ENCODE data around the gene FOXK1.

The FOXK1 gene

GRCh38 chr7:4771737-4772136 lies 89.6 kb downstream of the FOXK1 start:
- no peaks in the 10 kb centered on the region for H3K27me3 Mint-ChIP-seq
- CTCF ChIA-PET: no interaction called here
- peaks cover 27% of the 10 kb centered on the region for H3K4me1 Mint-ChIP-seq
- no peaks in the 10 kb centered on the region for H3K9me3 Mint-ChIP-seq
- no peak overlapping the region for H3K27ac Mint-ChIP-seq
- DNase-seq: no peak
- H3K36me3 Mint-ChIP-seq: peaks cover 11% of the 10 kb centered on the region
- H3K4me3 Mint-ChIP-seq: no peak overlapping the region

DNA sequence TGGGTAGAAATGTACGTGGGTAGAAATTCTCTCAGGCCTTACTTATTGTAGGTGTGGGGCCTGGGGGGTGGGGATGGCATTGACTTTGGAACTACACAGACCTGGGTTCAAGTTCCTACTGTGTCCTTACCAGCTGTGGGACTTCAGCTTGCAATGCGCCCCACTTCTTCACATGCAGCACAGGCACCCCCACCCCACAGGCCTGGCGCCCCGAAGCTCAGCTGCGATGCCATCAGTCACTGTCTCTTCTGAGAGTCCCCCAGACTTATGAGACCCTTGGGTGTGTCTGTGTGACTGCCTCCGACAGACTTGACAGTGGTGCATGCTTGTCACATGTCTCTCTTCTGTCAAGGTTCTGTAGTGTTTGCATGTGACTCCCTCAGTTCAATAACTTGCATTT lies 90.2 kb downstream of the FOXK1 start:
- peaks cover 31% of the 10 kb centered on the region for H3K4me1 Mint-ChIP-seq
- no peaks in the 10 kb centered on the region for H3K9me3 Mint-ChIP-seq
- DNase-seq: no peak
- H3K27me3 Mint-ChIP-seq: no peaks in the 10 kb centered on the region
- no peak overlapping the region for H3K4me3 Mint-ChIP-seq
- CTCF ChIA-PET: interaction anchor here (0.6 kb wide), 1 partner anchor 17 kb away, joined by 3 read pairs; no protein-coding TSS in a partner anchor
- H3K36me3 Mint-ChIP-seq: peaks cover 13% of the 10 kb centered on the region
- H3K27ac Mint-ChIP-seq: no peak overlapping the region

GRCh38 chr7:4774007-4774406 lies 91.9 kb downstream of the FOXK1 start:
- Mint-ChIP-seq H3K4me1 (peaks cover 43% of the 10 kb centered on the region), H3K36me3 (peaks cover 24% of the 10 kb centered on the region), H3K27me3 (no peaks in the 10 kb centered on the region), H3K9me3 (no peaks in the 10 kb centered on the region), H3K4me3 (peak overlapping the region; percentile 100), H3K27ac (peak overlapping the region; percentile 99)
- DNase-seq: no peak
- CTCF ChIA-PET: no interaction called here

GRCh38 chr7:4774658-4775249 lies 92.7 kb downstream of the FOXK1 start:
- DNase-seq: no peak

GRCh38 chr7:4775250-4775847 lies 93.3 kb downstream of the FOXK1 start, which contains the start of gene AP5Z1:
TSS of gene AP5Z1 (plus strand) at chr7:4775623. CDS start at chr7:4775716, 93 bp downstream.
- Mint-ChIP-seq H3K4me1 (peaks cover 43% of the 10 kb centered on the region), H3K27me3 (no peaks in the 10 kb centered on the region), H3K9me3 (no peaks in the 10 kb centered on the region), H3K4me3 (peak within 1 kb of the TSS; percentile 100), H3K36me3 (peaks cover 29% of the 10 kb centered on the region), H3K27ac (peak within 1 kb of the TSS; percentile 99)
- DNase-seq: peak; percentile 97
- CTCF ChIA-PET: interaction anchor here (0.8 to 3.4 kb wide), 5 partner anchors 17 to 199 kb away, joined by 3 to 13 read pairs (median 3); no protein-coding TSS in a partner anchor

More at GRCh38 chr7:4774658-4775249, 92.7 kb downstream of the FOXK1 start:
- CTCF ChIA-PET: interaction anchor here (1.2 to 3.4 kb wide), 3 partner anchors 18 to 199 kb away, joined by 3 to 13 read pairs (median 3); no protein-coding TSS in a partner anchor
- Mint-ChIP-seq H3K36me3 (peaks cover 25% of the 10 kb centered on the region), H3K4me3 (peak overlapping the region; percentile 100), H3K9me3 (no peaks in the 10 kb centered on the region), H3K4me1 (peaks cover 43% of the 10 kb centered on the region), H3K27ac (peak overlapping the region; percentile 99), H3K27me3 (no peaks in the 10 kb centered on the region)

- peak overlapping the region; percentile 99 for H3K27ac Mint-ChIP-seq
Observed at GRCh38 chr7:4775848-4776623, 93.9 kb downstream of the FOXK1 start.

GRCh38 chr7:4779118-4779517 lies 97.0 kb downstream of the FOXK1 start:
- CTCF ChIA-PET: no interaction called here
- Mint-ChIP-seq H3K27me3 (no peaks in the 10 kb centered on the region), H3K36me3 (peaks cover 42% of the 10 kb centered on the region), H3K4me3 (no peak overlapping the region), H3K9me3 (no peaks in the 10 kb centered on the region), H3K27ac (no peak overlapping the region), H3K4me1 (peaks cover 38% of the 10 kb centered on the region)
- no peak for DNase-seq

More at GRCh38 chr7:4775848-4776623, 93.9 kb downstream of the FOXK1 start:
- H3K36me3 Mint-ChIP-seq: peaks cover 31% of the 10 kb centered on the region
- no peaks in the 10 kb centered on the region for H3K27me3 Mint-ChIP-seq
- DNase-seq: peak; percentile 71
- no peaks in the 10 kb centered on the region for H3K9me3 Mint-ChIP-seq
- H3K4me3 Mint-ChIP-seq: peak overlapping the region; percentile 100
- CTCF ChIA-PET: interaction anchor here (0.8 to 3.4 kb wide), 5 partner anchors 16 to 198 kb away, joined by 3 to 13 read pairs (median 3); no protein-coding TSS in a partner anchor
- peaks cover 43% of the 10 kb centered on the region for H3K4me1 Mint-ChIP-seq

DNA sequence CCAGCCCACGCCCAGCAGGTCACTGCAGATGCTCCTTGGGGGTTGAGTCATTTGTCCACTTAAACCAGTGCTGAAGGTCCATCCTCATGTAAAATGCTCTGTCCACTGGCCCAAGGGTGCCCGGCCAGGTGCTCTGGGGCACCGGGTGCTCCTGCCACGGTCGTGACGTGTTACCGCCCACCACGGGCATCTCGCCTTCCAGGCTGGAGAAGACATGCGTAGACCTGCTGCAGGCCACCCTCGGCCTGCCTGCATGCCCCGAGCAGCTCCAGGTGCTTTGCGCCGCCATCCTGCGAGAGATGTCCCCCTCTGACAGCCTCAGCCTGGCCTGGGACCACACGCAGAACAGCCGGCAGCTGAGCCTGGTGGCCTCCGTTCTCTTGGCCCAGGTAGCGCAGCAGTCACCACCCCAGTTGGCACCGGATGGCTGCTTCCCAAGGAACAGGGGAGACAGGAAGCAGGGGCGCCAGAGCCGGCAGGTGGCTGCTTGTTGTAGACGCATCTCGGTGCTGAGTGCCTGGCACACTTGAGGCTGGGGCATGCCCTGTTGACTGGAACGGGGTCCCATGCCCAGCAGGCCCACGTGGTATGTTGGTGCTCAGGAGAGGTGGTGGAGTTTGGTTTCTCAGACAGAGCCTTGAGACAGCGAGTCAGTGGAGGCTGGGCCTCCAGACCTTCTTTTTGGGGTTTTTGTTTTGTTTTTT lies 99.4 kb downstream of the FOXK1 start:
- no peaks in the 10 kb centered on the region for H3K9me3 Mint-ChIP-seq
- no peak overlapping the region for H3K27ac Mint-ChIP-seq
- DNase-seq: no peak
- peaks cover 39% of the 10 kb centered on the region for H3K36me3 Mint-ChIP-seq
- H3K4me3 Mint-ChIP-seq: no peak overlapping the region
- no peaks in the 10 kb centered on the region for H3K27me3 Mint-ChIP-seq
- peaks cover 18% of the 10 kb centered on the region for H3K4me1 Mint-ChIP-seq
- CTCF ChIA-PET: interaction anchor here (1.3 kb wide), 1 partner anchor 10 kb away, joined by 5 read pairs; no protein-coding TSS in a partner anchor

DNA sequence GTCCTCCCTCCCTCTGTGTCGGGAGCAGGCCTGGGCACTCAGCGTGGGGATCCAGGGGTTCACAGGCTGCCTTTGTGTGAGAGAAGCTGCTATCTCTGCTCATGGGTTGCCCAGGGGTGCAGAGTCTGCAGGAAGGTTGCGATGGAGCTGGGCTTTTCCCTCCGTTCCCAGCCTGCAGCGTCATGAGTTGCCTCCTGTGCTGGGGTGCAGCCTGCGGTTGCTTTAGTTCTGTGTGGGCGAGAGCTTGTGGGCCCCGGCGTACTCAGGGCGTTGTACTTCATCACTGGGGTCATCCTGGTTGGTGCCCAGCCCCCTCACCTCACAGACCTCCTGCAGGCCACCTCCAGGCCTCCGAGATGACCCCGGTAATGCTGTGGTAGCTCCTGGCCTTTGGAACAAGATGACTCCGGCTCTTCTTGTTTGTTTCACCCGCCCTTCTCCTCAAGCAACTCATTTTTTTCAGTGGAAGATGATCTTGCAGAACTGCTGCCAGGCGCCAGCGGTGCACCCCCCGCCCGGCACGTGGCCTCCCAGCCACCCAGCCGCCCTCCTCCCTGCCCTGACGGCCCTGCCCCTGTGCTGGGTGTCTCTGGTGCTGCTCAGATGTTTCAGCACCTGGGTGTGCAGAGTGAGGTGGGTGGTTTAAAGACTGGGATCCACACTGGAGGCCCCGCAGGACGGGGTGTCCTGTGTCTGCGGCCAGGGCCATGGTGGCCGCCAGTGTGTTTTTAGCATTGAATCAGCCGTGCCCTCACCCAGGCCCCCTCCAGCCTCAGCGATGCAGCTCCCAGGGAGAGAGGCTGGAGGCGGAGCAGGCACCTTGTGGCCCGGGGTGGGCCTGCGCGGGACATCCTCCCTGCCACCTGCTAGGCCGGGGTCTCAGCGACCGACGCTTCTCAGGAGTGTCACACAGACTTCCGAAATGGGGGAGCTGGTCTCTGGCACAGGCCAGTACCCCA lies 100.5 kb downstream of the FOXK1 start:
- Mint-ChIP-seq H3K4me3 (no peak overlapping the region), H3K36me3 (peaks cover 33% of the 10 kb centered on the region), H3K9me3 (no peaks in the 10 kb centered on the region), H3K27me3 (no peaks in the 10 kb centered on the region), H3K4me1 (peaks cover 9% of the 10 kb centered on the region), H3K27ac (no peak overlapping the region)
- DNase-seq: no peak
- CTCF ChIA-PET: interaction anchor here (1.3 kb wide), 1 partner anchor 9 kb away, joined by 5 read pairs; no protein-coding TSS in a partner anchor

DNA sequence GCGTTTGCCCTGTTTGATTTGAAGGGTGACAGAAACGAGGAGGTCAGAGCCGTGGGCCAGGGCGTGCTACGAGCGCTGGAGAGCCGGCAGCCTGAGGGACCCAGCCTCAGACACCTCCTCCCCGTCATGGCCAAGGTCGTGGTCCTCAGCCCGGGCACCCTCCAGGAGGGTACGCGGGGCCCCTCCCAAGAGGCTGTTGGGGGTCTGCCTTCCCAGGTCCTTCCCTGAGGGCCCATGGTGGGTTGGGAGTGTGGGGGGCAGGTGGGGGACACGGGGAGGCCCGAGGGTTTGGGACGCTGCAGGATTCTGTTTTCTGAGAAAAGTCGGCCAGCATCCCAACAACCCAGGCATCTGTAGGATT lies 101.2 kb downstream of the FOXK1 start:
- Mint-ChIP-seq H3K4me3 (no peak overlapping the region), H3K4me1 (peaks cover 3% of the 10 kb centered on the region), H3K27me3 (no peaks in the 10 kb centered on the region)

DNA sequence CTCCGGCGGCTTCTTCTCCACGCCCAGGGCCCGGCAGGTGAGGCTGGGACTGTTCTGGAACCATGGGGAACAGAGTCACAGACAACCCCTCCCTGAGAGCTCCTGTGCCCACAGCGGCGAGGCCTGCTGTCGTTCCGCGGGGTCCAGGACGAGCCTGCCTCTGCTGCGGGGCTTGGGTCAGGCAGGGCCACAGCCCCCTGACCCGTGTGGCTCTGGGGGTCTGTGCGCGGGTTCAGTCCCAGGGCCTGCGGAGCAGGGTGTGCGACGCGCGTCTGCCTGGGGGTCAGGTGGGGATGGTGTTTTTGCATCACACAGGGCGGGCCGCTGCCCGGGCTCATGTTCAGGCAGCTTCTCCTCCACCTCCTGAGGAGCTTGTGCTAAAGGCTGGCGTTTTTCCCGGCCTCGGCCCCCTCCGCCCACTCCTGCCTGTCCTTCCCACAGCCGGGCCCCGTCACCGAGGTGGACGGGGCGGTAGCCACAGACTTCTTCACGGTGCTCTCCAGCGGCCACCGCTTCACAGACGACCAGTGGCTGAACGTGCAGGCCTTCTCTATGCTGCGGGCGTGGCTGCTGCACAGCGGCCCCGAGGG lies 101.8 kb downstream of the FOXK1 start:
- DNase-seq: no peak
- H3K36me3 Mint-ChIP-seq: peaks cover 25% of the 10 kb centered on the region
- CTCF ChIA-PET: interaction anchor here (1.6 kb wide), 1 partner anchor 14 kb away, joined by 3 read pairs; no protein-coding TSS in a partner anchor
- H3K4me3 Mint-ChIP-seq: no peak overlapping the region
- no peaks in the 10 kb centered on the region for H3K9me3 Mint-ChIP-seq
- no peaks in the 10 kb centered on the region for H3K27me3 Mint-ChIP-seq
- H3K4me1 Mint-ChIP-seq: no peaks in the 10 kb centered on the region
- H3K27ac Mint-ChIP-seq: no peak overlapping the region

More for the DNA sequence above, 101.2 kb downstream of the FOXK1 start:
- Mint-ChIP-seq H3K27ac (no peak overlapping the region), H3K36me3 (peaks cover 26% of the 10 kb centered on the region), H3K9me3 (no peaks in the 10 kb centered on the region)
- DNase-seq: no peak
- CTCF ChIA-PET: no interaction called here

DNA sequence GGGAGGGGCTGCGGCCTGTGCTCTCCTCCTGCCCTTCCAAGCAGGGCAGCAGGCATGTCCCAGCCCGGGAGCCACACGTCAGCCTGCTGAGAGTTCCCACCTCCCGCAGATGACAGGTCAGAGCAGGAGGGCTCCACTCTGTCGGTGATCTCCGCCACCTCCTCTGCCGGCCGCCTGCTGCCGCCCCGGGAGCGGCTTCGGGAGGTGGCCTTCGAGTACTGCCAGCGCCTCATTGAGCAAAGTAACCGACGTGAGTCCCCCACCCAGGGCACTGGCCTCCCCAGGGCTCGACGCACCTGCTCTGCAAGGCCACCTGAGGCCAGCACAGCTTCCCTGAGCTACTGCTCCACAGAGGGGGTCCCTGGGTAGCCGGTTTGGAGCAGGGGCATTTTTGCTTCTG lies 102.7 kb downstream of the FOXK1 start:
- CTCF ChIA-PET: interaction anchor here (1.6 kb wide), 1 partner anchor 13 kb away, joined by 3 read pairs; no protein-coding TSS in a partner anchor
- peaks cover 24% of the 10 kb centered on the region for H3K36me3 Mint-ChIP-seq

More for the DNA sequence above, 102.7 kb downstream of the FOXK1 start:
- H3K9me3 Mint-ChIP-seq: no peaks in the 10 kb centered on the region
- no peaks in the 10 kb centered on the region for H3K4me1 Mint-ChIP-seq
- DNase-seq: no peak
- H3K27me3 Mint-ChIP-seq: no peaks in the 10 kb centered on the region
- no peak overlapping the region for H3K27ac Mint-ChIP-seq
- H3K4me3 Mint-ChIP-seq: no peak overlapping the region
